Endometrium (tissue), 2 donors: ENCODE measurements around the gene TANGO6.
"Not testable (repeated sequence)": the region's sequence is repeated elsewhere in the genome, so short reads cannot be mapped to it uniquely, and the experiment has no call there.

ENCODE experiments used
- FAIRE-seq: peaks from 2 replicates; lab custom pipeline; 2012; peaks lifted over from hg19 to GRCh38; lab: Jason Lieb, UNC
- donor health status: control.
- donor health status: control.

The TANGO6 gene

DNA sequence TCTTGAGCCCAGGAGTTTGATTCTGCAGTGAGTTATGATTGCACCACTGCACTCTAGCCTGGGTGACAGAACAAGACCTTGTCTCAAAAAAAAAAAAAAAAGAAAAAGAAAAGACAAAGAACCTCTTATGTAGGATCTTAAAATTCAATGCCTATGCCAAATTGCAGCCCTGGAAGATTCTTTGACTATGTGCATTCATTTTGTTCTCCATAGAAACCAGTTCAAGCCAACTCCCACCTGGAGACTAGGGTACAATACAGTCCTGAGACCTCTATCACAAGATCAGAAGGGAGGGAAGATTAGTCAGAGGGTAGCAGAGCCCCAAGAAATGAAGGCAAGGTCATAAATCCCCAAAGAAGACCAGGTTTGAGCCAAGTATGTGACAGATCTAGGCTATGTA, 171.5 kb downstream of the TANGO6 start:
- no peak for FAIRE-seq

DNA sequence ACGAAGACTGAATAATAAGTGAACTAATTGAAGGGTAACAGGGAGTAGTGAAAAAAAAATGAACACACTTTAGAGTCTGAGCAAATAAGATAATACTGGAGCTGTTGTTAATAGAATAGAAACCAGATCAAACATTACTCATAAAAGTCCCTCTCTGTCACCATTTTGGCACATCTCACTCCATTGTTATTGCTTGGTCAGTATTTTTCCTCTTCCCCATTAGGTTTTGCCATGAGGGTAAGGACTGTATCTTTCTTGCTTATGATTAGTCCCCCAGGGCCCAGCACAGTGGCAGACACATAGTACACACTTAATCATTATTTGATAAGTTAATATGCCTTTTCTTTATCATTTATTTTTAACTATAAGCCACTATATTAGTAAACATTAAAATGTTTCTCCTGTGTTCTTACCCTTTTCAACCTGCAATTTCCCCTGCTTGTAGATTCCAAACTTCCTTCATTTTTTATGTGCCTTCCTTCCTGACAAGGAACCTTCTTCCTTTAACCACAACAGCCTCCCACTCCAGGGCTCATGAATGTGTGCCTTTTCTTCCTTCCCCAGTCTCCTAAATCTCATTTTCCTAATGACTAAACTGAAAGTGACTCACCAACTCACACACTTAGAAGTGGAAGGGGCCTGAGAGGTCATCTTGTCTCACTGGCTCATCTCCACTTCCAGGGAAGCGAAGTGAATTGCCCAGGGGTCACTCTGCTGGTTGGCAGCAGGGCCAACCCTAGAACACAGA, 173.9 kb downstream of the TANGO6 start:
- FAIRE-seq: no peak

DNA sequence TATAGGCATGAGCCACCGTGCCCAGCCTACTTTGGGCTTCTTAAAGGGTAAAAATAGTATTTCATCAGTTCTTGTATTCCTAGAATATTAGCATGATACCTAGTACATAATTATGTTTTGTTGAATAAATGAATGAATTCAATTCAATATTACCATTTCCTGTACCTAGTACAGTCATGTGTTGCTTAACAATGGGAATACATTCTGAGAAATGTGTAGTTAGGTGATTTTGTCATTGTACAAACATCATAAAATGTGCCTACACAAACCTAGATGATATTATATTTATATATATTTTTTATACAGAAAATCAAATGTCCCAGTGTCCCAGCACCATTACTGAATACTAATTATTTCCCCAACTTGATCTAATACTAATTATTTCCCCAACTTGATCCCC, 176.5 kb downstream of the TANGO6 start:
- no peak for FAIRE-seq

DNA sequence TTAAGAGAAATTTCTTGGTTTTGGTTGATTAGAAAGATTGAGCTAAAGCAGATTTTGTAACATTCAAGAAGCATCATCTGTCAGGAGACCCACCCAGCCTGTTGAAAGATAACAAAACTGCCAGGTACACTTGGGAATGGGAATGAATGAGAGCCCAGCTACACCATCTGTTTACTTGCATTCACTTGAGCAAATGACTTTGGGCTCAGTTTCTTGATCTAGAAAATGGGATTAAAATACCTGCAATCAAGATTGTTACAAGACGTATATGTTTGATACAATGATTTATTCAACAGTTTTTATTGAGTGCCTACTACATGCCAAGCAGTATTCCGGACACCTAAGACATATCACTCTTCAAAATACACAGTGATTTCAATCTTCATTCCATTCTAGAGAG, 185.8 kb downstream of the TANGO6 start:
- FAIRE-seq: no peak

DNA sequence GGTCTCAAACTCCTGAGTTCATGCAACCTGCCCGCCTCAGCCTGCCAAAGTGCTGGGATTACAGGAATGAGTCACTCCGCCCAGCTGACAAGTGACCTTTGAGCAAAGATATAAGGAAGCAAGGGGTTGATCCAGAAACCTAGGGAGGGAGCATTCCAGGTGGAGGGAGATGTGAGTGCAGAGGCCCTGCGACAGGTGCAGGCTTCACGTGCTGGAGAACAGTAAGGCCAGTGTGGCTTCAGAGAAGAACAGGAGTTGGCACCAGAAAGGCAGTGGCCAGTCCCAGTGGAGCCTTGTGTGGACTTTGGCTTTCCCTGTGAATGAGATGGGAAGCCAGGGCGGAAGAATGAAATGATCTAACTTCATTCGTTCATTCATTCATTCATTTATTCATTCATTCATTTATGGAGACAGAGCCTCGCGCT, 188.6 kb downstream of the TANGO6 start:
- no peak for FAIRE-seq

DNA sequence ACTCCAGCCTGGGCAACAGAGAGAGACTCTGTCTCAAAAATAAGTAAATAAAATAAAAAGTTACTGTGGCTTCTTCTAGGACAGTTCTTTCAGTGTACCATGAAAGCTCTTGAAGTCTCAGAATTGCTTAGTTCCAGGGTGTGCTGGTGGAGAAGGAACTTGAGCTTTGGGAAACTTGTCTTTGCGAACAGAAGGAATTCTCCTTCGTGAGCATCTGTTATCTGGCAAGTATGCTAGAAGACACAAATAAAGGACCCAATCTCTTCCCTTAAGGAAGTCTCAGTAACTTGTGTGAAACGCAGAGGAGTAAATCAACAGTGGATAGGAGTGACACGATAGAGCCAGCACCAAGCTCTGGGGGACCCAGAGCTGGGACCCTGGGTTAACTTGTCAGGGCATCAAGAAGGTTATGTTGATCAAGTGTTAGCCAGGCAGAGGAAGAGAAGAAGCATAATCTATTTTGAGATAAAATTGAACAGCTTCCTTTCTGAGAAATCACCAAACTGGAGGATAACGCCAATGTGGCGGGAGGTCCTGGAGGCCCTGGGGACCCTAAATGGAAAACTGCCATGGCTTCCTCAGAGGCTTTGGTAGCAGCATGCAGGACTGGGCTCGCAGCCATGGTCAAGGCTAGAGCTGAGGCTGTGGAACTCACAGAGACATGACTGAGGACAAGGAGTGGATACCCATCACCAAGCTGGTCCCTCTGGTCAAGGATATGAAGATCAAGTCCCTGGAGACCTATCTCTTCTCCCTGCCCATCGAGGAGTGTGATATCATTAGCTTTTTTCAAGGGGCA, 190.0 kb downstream of the TANGO6 start:
- no peak for FAIRE-seq

DNA sequence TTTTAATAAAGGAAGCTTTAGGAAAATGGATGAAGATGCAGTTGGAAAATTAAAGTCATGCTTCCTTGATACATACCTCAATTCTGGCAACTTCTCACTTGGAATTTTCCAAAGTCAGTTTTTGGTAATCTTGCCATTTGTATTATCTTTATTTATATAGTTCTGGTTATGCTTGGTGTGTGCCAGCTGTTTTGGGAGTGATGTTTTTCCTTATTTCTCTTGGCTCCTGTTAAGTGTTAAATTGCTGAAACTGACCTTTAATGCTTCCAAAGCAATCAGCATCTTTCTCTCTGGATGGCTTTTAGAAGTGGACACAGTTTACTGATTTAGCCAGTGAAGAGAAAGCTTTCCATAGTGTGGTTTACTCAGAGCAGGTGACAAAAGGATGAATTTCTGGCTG, 192.0 kb downstream of the TANGO6 start:
- FAIRE-seq: no peak

DNA sequence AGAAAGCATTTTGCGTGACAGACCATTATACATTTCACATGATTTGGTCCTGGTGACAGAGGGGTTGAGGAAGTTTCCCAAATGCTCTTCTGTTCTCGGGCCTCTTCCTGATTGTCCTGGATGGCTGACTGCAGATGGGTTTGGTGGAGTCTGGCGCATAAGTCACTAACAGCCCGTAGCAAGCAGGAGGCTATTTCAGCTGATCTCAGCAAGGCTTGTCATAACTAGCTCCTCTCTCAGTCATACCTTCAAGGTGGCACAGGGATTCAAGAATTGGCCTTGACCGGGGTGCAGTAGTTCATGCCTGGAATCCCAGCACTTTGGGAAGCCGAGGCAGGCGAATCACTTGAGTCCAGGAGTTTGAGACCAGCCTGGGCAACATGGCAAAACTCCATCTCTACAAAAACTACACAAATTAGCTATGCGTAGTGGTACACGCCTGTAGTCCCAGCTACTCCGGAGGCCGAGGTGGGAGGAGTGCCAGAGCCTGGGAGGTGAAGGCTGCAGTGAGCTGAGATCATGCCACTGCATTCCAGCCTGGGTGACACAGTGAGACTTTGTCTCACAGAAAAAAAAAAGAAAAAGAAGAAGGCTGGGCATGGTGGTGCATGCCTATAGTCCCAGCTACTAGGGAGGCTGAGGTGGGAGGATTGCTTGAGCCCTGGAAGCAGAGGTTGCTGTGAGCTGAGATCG, 193.2 kb downstream of the TANGO6 start:
- FAIRE-seq: no peak

DNA sequence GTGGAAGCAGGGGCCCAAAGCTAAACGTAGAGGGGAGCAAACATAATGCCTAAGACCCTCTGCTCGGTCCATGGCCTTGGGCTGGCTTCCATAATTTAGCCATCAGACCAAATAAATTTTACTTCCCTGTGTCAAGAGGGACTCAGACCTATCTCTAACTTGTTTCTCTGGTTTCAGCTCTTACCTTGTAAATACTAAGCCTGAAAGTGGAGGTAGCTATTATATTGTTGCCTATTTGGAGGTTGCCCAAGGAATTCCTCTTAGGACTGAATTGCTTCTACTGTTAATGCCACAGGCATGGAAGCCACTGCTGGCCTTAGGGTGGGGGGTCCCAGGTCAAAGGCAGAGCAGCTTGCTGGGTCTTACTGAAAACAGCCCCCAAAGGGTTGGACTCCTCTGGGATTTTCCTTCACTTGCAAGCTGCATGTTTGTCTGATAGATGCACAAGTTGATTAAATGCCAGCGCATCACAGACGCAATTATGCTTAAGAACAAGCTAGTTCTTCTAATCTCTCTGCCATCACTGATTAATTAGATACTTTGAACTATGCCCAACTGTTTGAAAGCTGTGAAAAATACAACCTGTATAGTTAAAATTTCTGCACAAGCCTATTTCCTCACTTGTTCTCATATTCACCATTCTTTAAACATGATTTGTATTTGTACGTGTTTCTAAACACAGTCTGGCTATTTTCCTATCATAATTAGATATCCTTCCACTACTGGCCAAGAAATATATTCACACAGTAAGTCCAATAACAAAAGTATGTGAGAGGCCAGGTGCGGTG, 194.2 kb downstream of the TANGO6 start:
- FAIRE-seq: no peak

DNA sequence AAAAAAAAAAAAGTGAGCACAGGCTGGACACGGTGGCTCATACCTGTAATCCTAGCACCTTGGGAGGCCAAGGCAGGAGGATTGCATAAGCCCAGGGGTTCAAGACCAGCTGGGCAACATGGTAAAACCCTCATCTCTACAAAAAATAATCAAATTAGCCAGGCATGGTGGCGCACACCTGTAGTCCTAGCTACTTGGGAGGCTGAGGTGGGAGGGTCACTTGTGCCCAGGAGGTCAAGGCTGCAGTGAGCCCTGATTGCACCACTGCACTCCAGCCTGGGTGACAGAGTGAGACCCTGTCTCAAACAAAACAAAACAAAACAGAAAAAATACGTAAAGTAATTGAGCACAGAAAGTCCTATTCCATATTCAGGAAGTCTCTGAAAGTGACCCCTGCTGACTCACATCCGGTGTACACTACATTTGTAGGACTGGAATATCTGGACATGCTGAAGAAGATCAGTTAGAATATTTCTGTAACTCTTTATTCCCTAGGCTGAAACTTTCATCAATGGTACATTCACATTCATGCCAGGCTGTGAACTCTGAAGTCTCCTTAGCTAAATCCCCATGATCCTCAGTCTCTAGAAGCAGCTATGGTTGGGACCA, 196.1 kb downstream of the TANGO6 start:
- FAIRE-seq: no peak

DNA sequence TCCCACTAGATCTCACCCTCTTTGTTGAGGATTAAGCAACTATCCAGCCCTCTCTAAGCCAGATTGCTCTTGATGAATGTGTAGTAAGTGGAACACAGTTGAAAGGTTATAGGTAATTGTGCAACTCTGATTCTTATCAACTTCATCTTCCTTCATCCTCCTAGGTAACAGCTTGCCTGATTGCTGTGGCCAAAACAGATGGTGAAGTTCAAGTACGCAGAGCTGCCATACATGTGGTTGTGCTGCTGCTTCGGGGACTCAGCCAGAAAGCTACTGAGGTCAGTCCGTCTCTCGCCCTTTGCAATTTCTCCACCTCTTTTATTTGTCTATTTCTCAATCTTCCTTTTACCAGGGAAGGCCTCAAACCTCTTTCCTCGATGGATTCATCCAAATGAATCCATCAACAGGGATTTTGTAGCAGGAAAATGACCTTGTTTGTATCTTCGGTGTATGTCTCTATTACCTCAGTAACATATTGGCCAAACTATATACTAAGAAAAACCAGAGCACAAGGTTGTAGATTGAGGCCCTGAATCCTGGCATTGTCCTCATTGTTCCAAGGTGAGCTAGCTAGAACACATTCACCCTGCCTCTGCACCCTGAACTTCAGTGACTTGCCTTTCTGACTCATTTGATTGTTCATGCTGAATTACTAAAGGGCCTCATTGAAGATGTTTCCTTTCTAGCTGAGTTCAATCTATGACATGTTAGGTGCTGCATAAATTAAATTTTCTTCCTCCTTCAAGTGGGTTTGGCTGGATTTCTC, 197.0 kb downstream of the TANGO6 start:
- no peak for FAIRE-seq

DNA sequence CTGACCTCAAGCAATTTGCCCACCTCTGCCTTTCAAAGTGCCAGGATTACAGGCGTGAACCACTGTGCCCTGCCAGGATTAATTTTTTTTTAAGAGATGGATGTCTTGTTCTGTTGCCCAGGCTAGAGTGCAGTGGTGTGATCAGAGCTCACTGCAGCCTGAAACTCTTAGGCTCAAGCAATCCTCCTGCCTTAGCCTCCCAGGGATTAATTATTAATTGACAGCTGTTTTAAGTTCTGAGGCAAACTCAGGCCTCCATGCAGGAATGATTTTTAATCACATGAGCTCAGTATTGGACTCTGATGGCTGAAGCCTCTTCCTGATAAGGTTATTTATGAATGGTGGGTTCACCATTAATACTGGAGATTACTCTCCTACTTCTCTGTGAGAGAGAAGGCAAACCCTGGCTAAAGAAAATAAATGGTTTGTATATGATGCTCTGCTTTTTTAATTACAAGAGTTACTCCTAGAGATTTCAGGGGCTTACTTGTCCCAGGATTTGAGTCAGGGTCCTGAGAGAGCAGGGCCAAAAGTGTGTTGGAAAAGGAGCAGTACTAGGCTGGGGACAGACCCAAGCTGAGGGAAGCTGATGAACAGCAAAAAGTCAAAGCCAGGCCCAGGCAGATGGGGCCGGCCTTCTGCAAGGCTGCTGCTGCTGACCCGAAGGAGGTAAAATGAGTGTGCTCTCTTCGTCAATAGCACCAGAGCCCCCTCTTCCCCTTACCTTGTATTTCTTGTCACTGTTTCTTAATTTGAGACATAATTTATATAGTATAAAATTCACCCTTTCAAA, 205.2 kb downstream of the TANGO6 start:
- no peak for FAIRE-seq

DNA sequence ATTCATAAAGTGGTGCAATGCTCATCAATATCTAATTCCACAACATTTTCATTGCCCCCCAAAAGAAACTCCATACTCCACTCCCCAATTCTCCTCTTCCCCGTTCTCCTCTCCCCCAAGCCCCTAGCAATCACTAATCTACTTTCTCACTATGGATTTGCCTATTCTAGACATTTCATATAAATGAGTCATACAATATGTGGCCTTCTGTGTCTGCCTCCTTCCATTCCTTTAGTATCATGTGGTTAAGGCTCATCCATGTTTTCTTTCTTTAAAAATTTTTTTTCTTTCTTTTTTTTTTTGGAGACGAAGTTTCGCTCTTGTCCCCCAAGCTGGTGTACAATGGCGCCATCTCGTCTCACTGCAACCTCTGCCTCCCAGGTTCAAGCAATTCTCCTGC, 205.8 kb downstream of the TANGO6 start:
- no peak for FAIRE-seq

DNA sequence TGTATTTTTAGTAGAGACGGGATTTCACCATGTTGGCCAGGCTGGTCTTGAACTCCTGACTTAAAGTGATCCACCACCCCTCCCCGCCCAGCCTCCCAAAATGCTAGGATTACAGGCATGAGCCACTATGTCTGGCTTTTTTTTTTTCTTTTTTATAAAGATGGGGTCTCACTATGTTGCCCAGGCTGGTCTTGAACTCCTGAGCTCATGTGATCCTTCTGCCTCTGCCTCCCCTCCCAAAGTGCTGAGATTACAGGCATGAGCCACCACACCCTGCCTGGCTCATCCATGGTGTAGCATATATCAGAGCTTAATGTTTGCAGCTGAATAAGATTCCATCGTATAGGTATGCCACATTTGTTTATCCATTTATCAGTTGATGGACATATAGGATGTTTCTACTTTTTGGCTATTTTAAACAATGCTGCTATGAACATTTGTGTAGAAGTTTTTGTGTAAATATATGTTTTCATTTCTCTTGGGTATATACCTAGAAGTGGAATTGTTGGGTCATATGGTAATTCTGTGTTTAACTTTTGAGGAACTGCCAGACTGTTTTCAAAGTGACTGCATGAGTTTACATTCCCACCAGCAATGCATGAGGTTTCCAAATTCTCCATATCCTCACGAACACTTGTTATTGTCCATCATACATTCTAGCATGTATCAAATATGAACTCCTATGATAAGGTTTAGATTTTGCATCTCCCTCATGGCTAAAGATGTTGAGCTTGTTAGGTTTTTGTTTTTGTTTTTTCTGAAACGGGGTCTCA, 206.5 kb downstream of the TANGO6 start:
- FAIRE-seq: no peak

DNA sequence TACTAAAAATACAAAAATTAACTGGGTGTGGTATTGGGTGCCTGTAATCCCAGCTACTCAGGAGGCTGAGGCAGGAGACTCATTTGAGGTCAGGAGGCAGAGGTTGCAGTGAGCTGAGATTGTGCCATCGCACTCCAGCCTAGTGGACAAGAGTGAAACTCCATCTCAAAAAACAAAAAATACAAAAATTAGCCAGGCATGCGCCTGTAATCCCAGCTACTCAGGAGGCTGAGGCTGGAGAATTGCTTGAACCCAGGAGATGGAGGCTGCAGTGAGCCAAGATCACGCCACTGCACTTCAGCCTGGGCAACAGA, 208.1 kb downstream of the TANGO6 start:
- FAIRE-seq: not testable (repeated sequence)

DNA sequence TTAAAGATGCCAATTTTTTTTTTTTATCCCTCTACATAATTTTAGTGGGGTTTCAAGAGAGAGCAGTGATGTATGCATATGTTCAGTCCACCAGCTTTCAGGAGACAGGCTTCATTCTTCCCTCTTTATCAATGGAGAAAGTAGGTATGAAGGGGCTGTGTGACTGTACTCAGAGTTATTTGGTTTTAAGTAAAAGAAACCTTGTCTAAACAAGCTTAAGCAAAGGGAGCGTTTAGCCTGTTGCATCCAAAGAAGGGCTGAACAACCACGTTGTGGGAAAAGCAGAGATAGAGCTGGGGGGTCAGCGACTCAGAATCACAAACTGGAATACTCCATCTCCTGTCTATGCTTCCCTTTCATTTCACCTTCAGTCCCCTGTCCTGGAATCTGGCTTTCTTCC, 211.7 kb downstream of the TANGO6 start:
- no peak for FAIRE-seq

DNA sequence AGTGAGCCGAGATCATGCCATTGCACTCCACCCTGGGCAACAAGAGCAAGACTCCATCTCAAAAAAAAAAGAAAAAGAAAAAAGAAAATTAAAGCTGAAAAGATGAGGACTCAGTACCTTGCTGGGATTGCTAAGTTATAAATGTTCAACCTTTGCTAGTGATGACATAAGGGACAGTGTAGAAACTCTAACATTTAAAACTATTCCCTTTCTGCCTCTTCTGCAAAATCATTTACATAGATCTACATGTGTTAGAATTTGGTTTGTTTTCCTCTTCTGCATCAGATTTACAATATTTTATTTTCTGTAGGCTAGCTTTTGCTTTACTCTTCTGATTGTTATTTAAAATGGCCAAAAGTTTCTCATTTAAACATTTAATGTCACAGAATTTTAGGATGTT, 212.6 kb downstream of the TANGO6 start:
- FAIRE-seq: no peak

DNA sequence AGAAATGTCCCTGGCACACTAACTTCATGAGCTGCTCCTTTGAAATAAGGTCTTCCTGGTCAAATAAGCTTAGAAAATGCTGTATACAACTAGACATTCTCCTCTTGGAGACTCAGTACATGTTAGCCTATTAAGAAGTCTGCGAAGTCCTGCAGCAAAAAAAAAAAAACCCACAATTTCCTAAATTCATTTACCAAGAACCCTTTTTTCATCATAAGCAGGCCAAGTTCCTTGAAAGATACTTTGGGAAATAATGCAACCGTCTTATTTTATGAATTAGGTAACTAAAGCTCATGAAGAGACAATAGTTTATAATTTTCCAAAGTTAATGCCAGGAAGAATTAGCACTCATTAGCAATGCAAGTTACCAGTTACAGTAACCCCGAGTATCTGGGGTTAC, 213.1 kb downstream of the TANGO6 start:
- FAIRE-seq: no peak
